Raji (cell line): ENCODE data around the gene ASGR2.

Experiments used
- POLR2A ChIP-seq: IDR thresholded peaks from 2 replicates; pipeline ENCODE4 v1.6.1; 2011; ENCODE audit warnings: low read depth, low read length, control low read depth; ENCODE audit not compliant: insufficient read depth

The ASGR2 gene

GRCh38 chr17:7080456-7081041 is 34.1 kb downstream of the ASGR2 start:
- no peak for TF ChIP-seq POLR2A

GRCh38 chr17:7079581-7080455 is 34.8 kb downstream of the ASGR2 start, which contains the start of gene CLEC10A:
Gene CLEC10A (minus strand): TSS chr17:7080251. CDS start chr17:7078812, 1,439 bp downstream.
- TF ChIP-seq POLR2A = no peak

- TF ChIP-seq POLR2A = no peak
These were observed 35.9 kb downstream of the ASGR2 start for GRCh38 chr17:7078711-7079110.

- no peak for TF ChIP-seq POLR2A
These were observed 36.6 kb downstream of the ASGR2 start for GRCh38 chr17:7077911-7078546.

- no peak for TF ChIP-seq POLR2A
These were observed 39.7 kb downstream of the ASGR2 start for GRCh38 chr17:7074931-7075330.

GRCh38 chr17:7072406-7072805 is 42.2 kb downstream of the ASGR2 start:
- no peak for TF ChIP-seq POLR2A

GRCh38 chr17:7070712-7071111 is 43.9 kb downstream of the ASGR2 start:
- TF ChIP-seq POLR2A = no peak

- TF ChIP-seq POLR2A = no peak
These were observed 46.4 kb downstream of the ASGR2 start for GRCh38 chr17:7068268-7068667.

- no peak for TF ChIP-seq POLR2A
These were observed 47.4 kb downstream of the ASGR2 start for GRCh38 chr17:7067198-7067597.

- TF ChIP-seq POLR2A = no peak
These were observed 50.4 kb downstream of the ASGR2 start for GRCh38 chr17:7064261-7064660.

- TF ChIP-seq POLR2A = no peak
These were observed 51.0 kb downstream of the ASGR2 start for GRCh38 chr17:7063518-7064094.

GRCh38 chr17:7060165-7060891 is 54.3 kb downstream of the ASGR2 start:
- no peak for TF ChIP-seq POLR2A

GRCh38 chr17:7058831-7059447 is 55.7 kb downstream of the ASGR2 start:
- TF ChIP-seq POLR2A = no peak

- no peak for TF ChIP-seq POLR2A
These were observed 58.2 kb downstream of the ASGR2 start for GRCh38 chr17:7056386-7056785.
